Astrocyte (in vitro differentiated cells and primary cell): ENCODE measurements around the gene FYCO1. TPM values are rescaled to one million over a fixed set of nuclear protein-coding genes. Genes with fewer than 3 reads are reported as not detected.

ENCODE experiments used
- DNase-seq: peaks from one replicate; pipeline ENCODE4 v3.0.0-alpha.2; 2010; ENCODE audit warnings: low read depth
- FAIRE-seq: peaks from 2 replicates; lab custom pipeline; 2011; peaks lifted over from hg19 to GRCh38; lab: Jason Lieb, UNC
- H2AFZ ChIP-seq: 2 replicates; pipeline ENCODE4 v1.6.0; 2012; ENCODE audit warnings: low read depth, low read length, inconsistent platforms
- H3K27ac ChIP-seq: 2 replicates; pipeline ENCODE4 v1.5.1; 2011; ENCODE audit warnings: low read depth, low read length, inconsistent platforms
- H3K27me3 ChIP-seq: 2 replicates; pipeline ENCODE4 v1.6.0; 2011; ENCODE audit warnings: low read length, inconsistent platforms; ENCODE audit not compliant: insufficient read depth
- H3K36me3 ChIP-seq: 2 replicates; pipeline ENCODE4 v1.5.1; 2011; ENCODE audit warnings: low read length, inconsistent platforms; ENCODE audit not compliant: insufficient read depth
- H3K4me1 ChIP-seq: 2 replicates; pipeline ENCODE4 v1.5.1; 2011; ENCODE audit warnings: low read length, inconsistent platforms; ENCODE audit not compliant: insufficient read depth
- H3K4me2 ChIP-seq: 2 replicates; pipeline ENCODE4 v1.6.0; 2012; ENCODE audit warnings: low read length, inconsistent platforms
- H3K4me3 ChIP-seq: 2 replicates; pipeline ENCODE4 v1.5.1; 2011; ENCODE audit warnings: low read depth, mild to moderate bottlenecking, low read length, inconsistent platforms; ENCODE audit not compliant: insufficient read depth
- H3K79me2 ChIP-seq: 2 replicates; pipeline ENCODE4 v1.6.0; 2012; ENCODE audit warnings: mild to moderate bottlenecking, low read length, inconsistent platforms; ENCODE audit not compliant: insufficient read depth
- H3K9ac ChIP-seq: 2 replicates; pipeline ENCODE4 v1.6.0; 2012; ENCODE audit warnings: mild to moderate bottlenecking, low read length, inconsistent platforms
- H3K9me3 ChIP-seq: 2 replicates; pipeline ENCODE4 v1.5.1; 2012; ENCODE audit warnings: low read depth, mild to moderate bottlenecking, low read length, inconsistent platforms; ENCODE audit not compliant: insufficient read depth
- H4K20me1 ChIP-seq: 2 replicates; pipeline ENCODE4 v1.6.0; 2012; ENCODE audit warnings: low read length, inconsistent platforms; ENCODE audit not compliant: insufficient read depth
- H3K27ac Mint-ChIP-seq: one replicate; pipeline ENCODE4 v1.8.0; 2021; ENCODE audit warnings: mild to moderate bottlenecking, mixed read lengths; ENCODE audit not compliant: unreplicated experiment
- H3K27me3 Mint-ChIP-seq: one replicate; pipeline ENCODE4 v1.8.0; 2021; ENCODE audit warnings: low read depth, mixed read lengths; ENCODE audit not compliant: unreplicated experiment
- H3K36me3 Mint-ChIP-seq: one replicate; pipeline ENCODE4 v1.8.0; 2021; ENCODE audit warnings: low read depth, mixed read lengths; ENCODE audit not compliant: unreplicated experiment
- H3K4me1 Mint-ChIP-seq: one replicate; pipeline ENCODE4 v1.8.0; 2021; ENCODE audit warnings: low read depth, mixed read lengths; ENCODE audit not compliant: unreplicated experiment
- H3K4me3 Mint-ChIP-seq: one replicate; pipeline ENCODE4 v1.8.0; 2021; ENCODE audit warnings: mild to moderate bottlenecking, moderate library complexity, mixed read lengths; ENCODE audit not compliant: unreplicated experiment
- H3K9me3 Mint-ChIP-seq: one replicate; pipeline ENCODE4 v1.8.0; 2021; ENCODE audit warnings: mild to moderate bottlenecking, mixed read lengths; ENCODE audit not compliant: unreplicated experiment
- CTCF ChIP-seq: IDR thresholded peaks from 2 replicates; pipeline ENCODE4 v1.5.1; 2011; ENCODE audit warnings: low read depth, mild to moderate bottlenecking, inconsistent platforms, low read length, moderate library complexity; ENCODE audit not compliant: insufficient read depth
- EZH2 ChIP-seq: IDR thresholded peaks from 2 replicates; pipeline ENCODE4 v1.6.1; 2012; ENCODE audit warnings: mild to moderate bottlenecking, low read length, inconsistent platforms; ENCODE audit not compliant: insufficient read depth
- total RNA-seq: library from RNA; stranded (reverse); gene quantifications from 2 replicates; pipeline ENCODE4 v1.2.1, GENCODE V29; 2021

FYCO1 gene
- total RNA-seq, 1 donor from 2014 or later, result 19.7 TPM

GRCh38 chr3:46030626-46031025 lies 35.0 kb upstream of the FYCO1 start:
- Mint-ChIP-seq H3K27me3 (peaks cover 5% of the 10 kb centered on the region), H3K4me3 (no peak overlapping the region), H3K36me3 (peaks cover 2% of the 10 kb centered on the region), H3K4me1 (no peaks in the 10 kb centered on the region), H3K9me3 (peaks cover 6% of the 10 kb centered on the region), H3K27ac (no peak overlapping the region)
- Histone ChIP-seq H4K20me1 (no peaks in the 10 kb centered on the region), H3K9me3 (peaks cover 8% of the 10 kb centered on the region), H3K27me3 (peaks cover 3% of the 10 kb centered on the region), H3K4me2 (no peak overlapping the region), H3K9ac (no peak overlapping the region), H3K4me3 (no peak overlapping the region), H3K4me1 (no peaks in the 10 kb centered on the region), H3K79me2 (no peaks in the 10 kb centered on the region), H3K27ac (no peak overlapping the region), H3K36me3 (no peaks in the 10 kb centered on the region), H2AFZ (no peak overlapping the region)
- no peak for TF ChIP-seq CTCF
- no peak for TF ChIP-seq EZH2
- no peak for FAIRE-seq
- DNase-seq, result no peak

- H3K4me1 Mint-ChIP-seq, result no peaks in the 10 kb centered on the region
- Histone ChIP-seq H3K79me2 (no peaks in the 10 kb centered on the region), H4K20me1 (no peaks in the 10 kb centered on the region), H3K4me2 (no peak overlapping the region), H3K9me3 (peaks cover 8% of the 10 kb centered on the region), H3K9ac (no peak overlapping the region), H3K4me1 (no peaks in the 10 kb centered on the region), H2AFZ (no peak overlapping the region), H3K4me3 (no peak overlapping the region), H3K27me3 (no peaks in the 10 kb centered on the region), H3K27ac (no peak overlapping the region), H3K36me3 (no peaks in the 10 kb centered on the region)
- H3K27ac Mint-ChIP-seq, result no peak overlapping the region
- H3K9me3 Mint-ChIP-seq, result peaks cover 6% of the 10 kb centered on the region
- H3K36me3 Mint-ChIP-seq, result peaks cover 2% of the 10 kb centered on the region
- no peak for TF ChIP-seq EZH2
- TF ChIP-seq CTCF, result no peak
- no peak overlapping the region for H3K4me3 Mint-ChIP-seq
- no peak for FAIRE-seq
- no peak for DNase-seq
- peaks cover 7% of the 10 kb centered on the region for H3K27me3 Mint-ChIP-seq
Measured at GRCh38 chr3:46029953-46030543, 34.4 kb upstream of the FYCO1 start.

GRCh38 chr3:46027736-46028397 lies 32.2 kb upstream of the FYCO1 start:
- Histone ChIP-seq H3K9me3 (peaks cover 8% of the 10 kb centered on the region), H3K27me3 (no peaks in the 10 kb centered on the region), H3K4me2 (no peak overlapping the region), H3K9ac (no peak overlapping the region), H3K4me1 (no peaks in the 10 kb centered on the region), H3K36me3 (no peaks in the 10 kb centered on the region), H4K20me1 (no peaks in the 10 kb centered on the region), H3K4me3 (no peak overlapping the region), H3K27ac (no peak overlapping the region), H2AFZ (no peak overlapping the region), H3K79me2 (no peaks in the 10 kb centered on the region)
- Mint-ChIP-seq H3K4me1 (no peaks in the 10 kb centered on the region), H3K27me3 (peaks cover 7% of the 10 kb centered on the region), H3K9me3 (peaks cover 6% of the 10 kb centered on the region), H3K4me3 (no peak overlapping the region), H3K27ac (no peak overlapping the region), H3K36me3 (peaks cover 2% of the 10 kb centered on the region)
- TF ChIP-seq EZH2, result no peak
- no peak for TF ChIP-seq CTCF
- no peak for DNase-seq
- no peak for FAIRE-seq
